Fibroblast of lung (primary cell): ENCODE measurements around the gene SMC1B. TPM values are rescaled to one million over a fixed set of nuclear protein-coding genes. Genes with fewer than 3 reads are reported as not detected.

ENCODE experiments used
- DNase-seq, 2 donors: peaks; one replicate each; pipeline versions ENCODE4 v3.0.0 to v3.0.0-alpha.2; 2010; ENCODE audit warnings: low read depth in 2 of 2
- H2AFZ ChIP-seq: 2 replicates; pipeline ENCODE4 v1.5.1; 2012; ENCODE audit warnings: low read length, control low read depth, inconsistent platforms
- H3K27ac ChIP-seq: 2 replicates; pipeline ENCODE4 v1.5.1; 2011; ENCODE audit warnings: low read length, control low read depth; ENCODE audit not compliant: insufficient read depth
- H3K27me3 ChIP-seq: 2 replicates; pipeline ENCODE4 v1.5.1; 2011; ENCODE audit warnings: mild to moderate bottlenecking, low read length; ENCODE audit not compliant: control insufficient read depth, insufficient read depth
- H3K36me3 ChIP-seq: 2 replicates; pipeline ENCODE4 v1.5.1; 2011; ENCODE audit warnings: low read length; ENCODE audit not compliant: control insufficient read depth, insufficient read depth
- H3K4me1 ChIP-seq: 2 replicates; pipeline ENCODE4 v1.5.1; 2011; ENCODE audit warnings: low read length; ENCODE audit not compliant: control insufficient read depth, insufficient read depth; ENCODE audit errors: extremely low read depth
- H3K4me2 ChIP-seq: 2 replicates; pipeline ENCODE4 v1.5.1; 2011; ENCODE audit warnings: low read length, control low read depth; ENCODE audit not compliant: insufficient read depth; ENCODE audit errors: extremely low read depth
- H3K4me3 ChIP-seq, 4 experiments: fragments of 200-600 bp in 1 of 4; sonication (generic) in 1 of 4; replicated peaks in 1 of 4; 2 replicates each; pipeline ENCODE4 v1.5.1; 2011 to 2016; ENCODE audit warnings: low read length in 4 of 4, low read depth in 3 of 4, mild to moderate bottlenecking in 3 of 4, control low read depth in 2 of 4, inconsistent platforms in 1 of 4, mixed read lengths in 1 of 4; ENCODE audit not compliant: insufficient read depth in 1 of 4; ENCODE audit errors: control extremely low read depth in 1 of 4
- H3K79me2 ChIP-seq: 2 replicates; pipeline ENCODE4 v1.5.1; 2012; ENCODE audit warnings: mild to moderate bottlenecking, low read length, inconsistent platforms; ENCODE audit not compliant: control insufficient read depth, insufficient read depth
- H3K9ac ChIP-seq: 2 replicates; pipeline ENCODE4 v1.5.1; 2011; ENCODE audit warnings: mild to moderate bottlenecking, low read length, control low read depth; ENCODE audit not compliant: insufficient read depth
- H3K9me3 ChIP-seq: 2 replicates; pipeline ENCODE4 v1.5.1; 2012; ENCODE audit warnings: low read depth, low read length; ENCODE audit not compliant: control insufficient read depth, insufficient read depth
- H4K20me1 ChIP-seq: 2 replicates; pipeline ENCODE4 v1.5.1; 2011; ENCODE audit warnings: low read length; ENCODE audit not compliant: control insufficient read depth, insufficient read depth; ENCODE audit errors: extremely low read depth
- CTCF ChIP-seq, 2 donors: IDR thresholded peaks in 1 of 2; conservative IDR thresholded peaks in 1 of 2; 1 replicate in 1 of 2; 2 replicates in 1 of 2; pipeline ENCODE4 v1.5.1; 2011 to 2012; ENCODE audit warnings: low read length in 2 of 2, control low read depth in 1 of 2, inconsistent platforms in 1 of 2, low read depth in 1 of 2, mild to moderate bottlenecking in 1 of 2
- EZH2 ChIP-seq: IDR thresholded peaks from 2 replicates; pipeline ENCODE4 v1.5.1; 2012; ENCODE audit warnings: low read length, control low read depth, mild to moderate bottlenecking; ENCODE audit errors: missing control alignments
- polyA plus RNA-seq, 2 donors: library from polyadenylated mRNA; depleted of rRNA in 1 of 2; stranded (reverse) in 1 of 2; unstranded in 1 of 2; fragments of >200 nt; gene quantifications; 2 replicates each; pipeline ENCODE4 v1.2.1, GENCODE V29; 2011 to 2012; ENCODE audit warnings: missing spikeins in 1 of 2
- total RNA-seq: library from RNA; depleted of rRNA; stranded (reverse); fragments of >200 nt; gene quantifications from 2 replicates; pipeline ENCODE4 v1.2.1, GENCODE V29; 2014

Gene SMC1B
- total and polyA plus RNA-seq, 2 donors (not counting 1 experiment from before 2014, with no cell fraction given), result not detected

GRCh38 chr22:45427114-45427513, 13.7 kb upstream of the SMC1B start:
- H2AFZ ChIP-seq, result no peak overlapping the region
- no peaks in the 10 kb centered on the region for H3K27me3 ChIP-seq
- H3K4me3 ChIP-seq, result no peak overlapping the region
- H3K36me3 ChIP-seq, result no peaks in the 10 kb centered on the region
- H4K20me1 ChIP-seq, result no peaks in the 10 kb centered on the region
- H3K4me2 ChIP-seq, result no peak overlapping the region
- H3K27ac ChIP-seq, result no peak overlapping the region
- no peak overlapping the region for H3K9ac ChIP-seq
- no peak for TF ChIP-seq CTCF (conservative IDR thresholded peaks at IDR 0.05 in 1 of 2, IDR thresholded peaks at IDR 0.05 in 1 of 2; ENCODE audit: low read depth in 1 of 2, low read length in 2 of 2)
- no peak for TF ChIP-seq EZH2
- H3K9me3 ChIP-seq, result no peaks in the 10 kb centered on the region
- DNase-seq, result no peak
- H3K4me1 ChIP-seq, result no peaks in the 10 kb centered on the region
- H3K79me2 ChIP-seq, result no peaks in the 10 kb centered on the region

GRCh38 chr22:45426387-45426786, 13.0 kb upstream of the SMC1B start:
- TF ChIP-seq CTCF (conservative IDR thresholded peaks at IDR 0.05 in 1 of 2, IDR thresholded peaks at IDR 0.05 in 1 of 2; ENCODE audit: low read depth in 1 of 2, low read length in 2 of 2) (no peak), EZH2 (no peak)
- Histone ChIP-seq H3K27ac (no peak overlapping the region), H3K9me3 (no peaks in the 10 kb centered on the region), H3K27me3 (no peaks in the 10 kb centered on the region), H3K4me2 (no peak overlapping the region), H3K36me3 (no peaks in the 10 kb centered on the region), H2AFZ (no peak overlapping the region), H3K79me2 (no peaks in the 10 kb centered on the region), H3K9ac (no peak overlapping the region), H3K4me1 (no peaks in the 10 kb centered on the region), H3K4me3 (no peak overlapping the region), H4K20me1 (no peaks in the 10 kb centered on the region)
- no peak for DNase-seq

- Histone ChIP-seq H3K4me2 (no peak overlapping the region), H3K4me3 (no peak overlapping the region), H3K79me2 (no peaks in the 10 kb centered on the region), H3K4me1 (no peaks in the 10 kb centered on the region), H4K20me1 (no peaks in the 10 kb centered on the region), H3K27ac (no peak overlapping the region), H3K27me3 (no peaks in the 10 kb centered on the region), H3K36me3 (no peaks in the 10 kb centered on the region), H2AFZ (no peak overlapping the region), H3K9me3 (no peaks in the 10 kb centered on the region), H3K9ac (no peak overlapping the region)
- DNase-seq, result no peak
- no peak for TF ChIP-seq CTCF (conservative IDR thresholded peaks at IDR 0.05 in 1 of 2, IDR thresholded peaks at IDR 0.05 in 1 of 2; ENCODE audit: low read depth in 1 of 2, low read length in 2 of 2)
- TF ChIP-seq EZH2, result no peak
Measured at GRCh38 chr22:45425531-45426265, 12.3 kb upstream of the SMC1B start.
